MM.1S (cell line): ENCODE results near the gene PRPH2.
A peak's percentile ranks its signal among the peaks of the same experiment; 100 is the strongest.
"Not testable (repeated sequence)": the region's sequence is repeated elsewhere in the genome, so short reads cannot be mapped to it uniquely, and the experiment has no call there.

Experiments
- DNase-seq: peaks from one replicate; pipeline ENCODE4 v3.0.0-alpha.2; 2015
- H2AFZ ChIP-seq: fragments of 300-600 bp; sonication (generic); 2 replicates; pipeline ENCODE4 v1.6.0; 2016; ENCODE audit warnings: antibody characterized with exemption, low read length
- H3F3A ChIP-seq: fragments of 300-600 bp; sonication (generic); 2 replicates; pipeline ENCODE4 v1.6.1; 2016; ENCODE audit warnings: mild to moderate bottlenecking, antibody characterized with exemption, low read length, moderate library complexity, mixed read lengths; ENCODE audit not compliant: insufficient read depth
- H3K27ac ChIP-seq: fragments of 300-600 bp; sonication (generic); 2 replicates; pipeline ENCODE4 v1.5.1; 2016; ENCODE audit warnings: mild to moderate bottlenecking, low read length
- H3K27me3 ChIP-seq: fragments of 300-600 bp; sonication (generic); replicated peaks from 2 replicates; pipeline ENCODE4 v1.6.0; 2016; ENCODE audit warnings: low read length; ENCODE audit not compliant: insufficient read depth
- H3K36me3 ChIP-seq: fragments of 300-600 bp; sonication (generic); replicated peaks from 2 replicates; pipeline ENCODE4 v1.6.1; 2016; ENCODE audit warnings: mild to moderate bottlenecking, low read length, mixed read lengths; ENCODE audit not compliant: insufficient read depth
- H3K4me1 ChIP-seq: fragments of 300-600 bp; sonication (generic); 2 replicates; pipeline ENCODE4 v1.6.1; 2016; ENCODE audit warnings: low read length, mixed read lengths
- H3K4me2 ChIP-seq: fragments of 300-600 bp; sonication (generic); 2 replicates; pipeline ENCODE4 v1.6.0; 2016; ENCODE audit warnings: low read depth, low read length
- H3K4me3 ChIP-seq: fragments of 300-600 bp; sonication (generic); 2 replicates; pipeline ENCODE4 v1.5.1; 2016; ENCODE audit warnings: low read length, mixed read lengths
- H3K79me2 ChIP-seq: fragments of 300-600 bp; sonication (generic); 2 replicates; pipeline ENCODE4 v1.6.1; 2016; ENCODE audit warnings: mixed run types, low read length, mixed read lengths
- H3K9ac ChIP-seq: fragments of 300-600 bp; sonication (generic); 2 replicates; pipeline ENCODE4 v1.6.1; 2016; ENCODE audit warnings: low read length, mixed read lengths
- H3K9me2 ChIP-seq: fragments of 300-600 bp; sonication (generic); replicated peaks from 2 replicates; pipeline ENCODE4 v1.6.1; 2016; ENCODE audit warnings: mild to moderate bottlenecking, low read length, mixed read lengths; ENCODE audit not compliant: insufficient read depth
- H3K9me3 ChIP-seq: fragments of 300-600 bp; sonication (generic); replicated peaks from 2 replicates; pipeline ENCODE4 v1.6.1; 2016; ENCODE audit warnings: mild to moderate bottlenecking, low read length, mixed read lengths; ENCODE audit not compliant: insufficient read depth
- H4K20me1 ChIP-seq: fragments of 300-600 bp; sonication (generic); 2 replicates; pipeline ENCODE4 v1.6.1; 2016; ENCODE audit warnings: mild to moderate bottlenecking, low read length, moderate library complexity, mixed read lengths; ENCODE audit not compliant: insufficient read depth
- CTCF ChIP-seq: fragments of 300-600 bp; sonication (generic); IDR thresholded peaks from 2 replicates; pipeline ENCODE4 v1.5.1; 2016; ENCODE audit warnings: antibody characterized with exemption, low read length, mixed read lengths
- EZH2 ChIP-seq: fragments of 300-600 bp; sonication (generic); optimal IDR thresholded peaks from 2 replicates; pipeline ENCODE3; 2017; ENCODE audit warnings: low read depth, mild to moderate bottlenecking, antibody characterized with exemption, low read length, mixed read lengths
- EZH2phosphoT487 ChIP-seq: fragments of 300-600 bp; sonication (generic); IDR thresholded peaks from 2 replicates; pipeline ENCODE4 v1.6.1; 2018; ENCODE audit warnings: antibody characterized with exemption, low read length

Gene PRPH2

GRCh38 chr6:42704251-42704936 lies 18.0 kb downstream of the PRPH2 start:
- Histone ChIP-seq H3K4me2 (no peak overlapping the region), H3K4me1 (peaks cover 4% of the 10 kb centered on the region; the same call in 1 of the 2 replicates), H3K27me3 (no peaks in the 10 kb centered on the region), H3K36me3 (no peaks in the 10 kb centered on the region), H3K4me3 (no peak overlapping the region), H3K9ac (no peak overlapping the region), H3K9me3 (no peaks in the 10 kb centered on the region), H3K27ac (no peak overlapping the region), H3K79me2 (no peaks in the 10 kb centered on the region), H4K20me1 (no peaks in the 10 kb centered on the region), H3K9me2 (no peaks in the 10 kb centered on the region), H3F3A (peaks cover 7% of the 10 kb centered on the region), H2AFZ (no peak overlapping the region)
- DNase-seq = no peak
- TF ChIP-seq EZH2phosphoT487 (no peak), CTCF (no peak), EZH2 (no peak)

- not testable (repeated sequence) for H3K4me3 ChIP-seq, H3K4me2 ChIP-seq, H3K9me2 ChIP-seq, H2AFZ ChIP-seq, H3K4me1 ChIP-seq, H3K27ac ChIP-seq, H3K9ac ChIP-seq, H3F3A ChIP-seq, H4K20me1 ChIP-seq, DNase-seq, H3K36me3 ChIP-seq, H3K27me3 ChIP-seq, H3K79me2 ChIP-seq, H3K9me3 ChIP-seq
Observed at GRCh38 chr6:42702786-42703185, 19.6 kb downstream of the PRPH2 start.

DNA sequence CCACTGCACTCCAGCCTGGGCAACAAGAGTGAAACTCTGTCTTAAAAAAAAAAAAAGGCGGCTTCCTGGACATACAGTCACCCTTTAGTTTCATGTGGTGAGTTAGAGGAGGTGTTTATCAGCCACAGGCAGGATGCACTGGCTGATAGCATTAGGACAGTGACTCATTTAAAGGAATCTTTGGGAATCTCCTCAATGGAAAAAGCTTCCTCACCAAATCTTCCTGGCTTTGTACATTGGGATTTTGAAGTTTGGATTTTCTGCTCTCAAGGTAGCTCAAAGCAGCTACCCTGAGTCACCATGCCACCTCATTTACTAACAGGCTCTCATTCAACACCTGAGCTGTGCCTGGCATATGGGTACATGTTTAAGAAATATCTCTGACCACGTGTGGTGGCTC lies 20.2 kb downstream of the PRPH2 start:
- Histone ChIP-seq H3K4me2 (peak overlapping the region; percentile 4; the same call in 1 of the 2 replicates), H3K9ac (no peak overlapping the region)

GRCh38 chr6:42698217-42698616 lies 24.2 kb downstream of the PRPH2 start:
- Histone ChIP-seq H3K9me2 (no peaks in the 10 kb centered on the region), H3K27me3 (no peaks in the 10 kb centered on the region), H3K4me2 (no peak overlapping the region), H2AFZ (no peak overlapping the region), H4K20me1 (no peaks in the 10 kb centered on the region), H3K9me3 (no peaks in the 10 kb centered on the region), H3K27ac (no peak overlapping the region), H3K79me2 (no peaks in the 10 kb centered on the region), H3K36me3 (no peaks in the 10 kb centered on the region), H3F3A (peaks cover 7% of the 10 kb centered on the region), H3K9ac (no peak overlapping the region), H3K4me3 (no peak overlapping the region), H3K4me1 (no peaks in the 10 kb centered on the region; the same call in 1 of the 2 replicates)
- TF ChIP-seq EZH2phosphoT487 (no peak), CTCF (no peak), EZH2 (no peak)
- no peak for DNase-seq

More for the DNA sequence above, 20.2 kb downstream of the PRPH2 start:
- no peak overlapping the region for H3K4me3 ChIP-seq
- H3K79me2 ChIP-seq = no peaks in the 10 kb centered on the region
- H3K27ac ChIP-seq = peak overlapping the region; percentile 49; the same call in 1 of the 2 replicates
- peaks cover 7% of the 10 kb centered on the region for H3F3A ChIP-seq
- H3K9me3 ChIP-seq = no peaks in the 10 kb centered on the region
- peak; percentile 65 for DNase-seq
- H3K27me3 ChIP-seq = no peaks in the 10 kb centered on the region
- H3K36me3 ChIP-seq = no peaks in the 10 kb centered on the region
- no peak overlapping the region for H2AFZ ChIP-seq
- H3K4me1 ChIP-seq = peaks cover 4% of the 10 kb centered on the region; the same call in 1 of the 2 replicates
- H4K20me1 ChIP-seq = no peaks in the 10 kb centered on the region
- no peaks in the 10 kb centered on the region for H3K9me2 ChIP-seq
- TF ChIP-seq EZH2phosphoT487 = no peak
